Fibroblast of peridontal ligament (primary cell): ENCODE data around the gene FAM131A.

Source experiments
- DNase-seq: peaks from one replicate; pipeline ENCODE4 v3.0.0-alpha.2; 2010; ENCODE audit errors: extremely low read depth

Gene FAM131A

GRCh38 chr3:184377882-184378445 lies 40.6 kb downstream of the FAM131A start, which contains the start of gene THPO:
Gene THPO (minus strand): TSS chr3:184378207. CDS start chr3:184376259, 1,948 bp downstream.
- no peak for DNase-seq

- no peak for DNase-seq
Observed at GRCh38 chr3:184378651-184379357, 41.4 kb downstream of the FAM131A start.

- no peak for DNase-seq
Observed at GRCh38 chr3:184379358-184380184, 42.2 kb downstream of the FAM131A start, which contains the start of gene CHRD. Gene CHRD (plus strand): TSS chr3:184380054. CDS start chr3:184380319, 265 bp downstream.

- DNase-seq = peak; percentile 19
Observed at GRCh38 chr3:184380185-184380626, 42.8 kb downstream of the FAM131A start.

- no peak for DNase-seq
Observed at GRCh38 chr3:184380627-184381260, 43.3 kb downstream of the FAM131A start.

- DNase-seq = no peak
Observed at GRCh38 chr3:184381261-184382224, 44.1 kb downstream of the FAM131A start.

- DNase-seq = no peak
Observed at GRCh38 chr3:184382326-184383032, 45.1 kb downstream of the FAM131A start.

GRCh38 chr3:184383033-184383740 lies 45.8 kb downstream of the FAM131A start:
- DNase-seq = no peak

GRCh38 chr3:184384342-184384741 lies 46.9 kb downstream of the FAM131A start:
- DNase-seq = no peak

- DNase-seq = no peak
Observed at GRCh38 chr3:184384856-184385422, 47.5 kb downstream of the FAM131A start.

GRCh38 chr3:184386047-184386806 lies 48.8 kb downstream of the FAM131A start:
- no peak for DNase-seq

GRCh38 chr3:184387174-184387714 lies 49.8 kb downstream of the FAM131A start:
- no peak for DNase-seq

- no peak for DNase-seq
Observed at GRCh38 chr3:184388164-184388935, 51.0 kb downstream of the FAM131A start.

- DNase-seq = no peak
Observed at GRCh38 chr3:184388936-184389230, 51.5 kb downstream of the FAM131A start.

- DNase-seq = no peak
Observed at GRCh38 chr3:184389384-184389783, 52.0 kb downstream of the FAM131A start.

GRCh38 chr3:184389935-184390528 lies 52.6 kb downstream of the FAM131A start:
- no peak for DNase-seq

- DNase-seq = no peak
Observed at GRCh38 chr3:184391266-184391665, 53.9 kb downstream of the FAM131A start.
